ENCODE measurements around the gene OSBPL10.

Gene OSBPL10

GRCh38 chr3:31729082-31729481 lies 252.0 kb downstream of the OSBPL10 start:
- no peak for DNase-seq

DNA sequence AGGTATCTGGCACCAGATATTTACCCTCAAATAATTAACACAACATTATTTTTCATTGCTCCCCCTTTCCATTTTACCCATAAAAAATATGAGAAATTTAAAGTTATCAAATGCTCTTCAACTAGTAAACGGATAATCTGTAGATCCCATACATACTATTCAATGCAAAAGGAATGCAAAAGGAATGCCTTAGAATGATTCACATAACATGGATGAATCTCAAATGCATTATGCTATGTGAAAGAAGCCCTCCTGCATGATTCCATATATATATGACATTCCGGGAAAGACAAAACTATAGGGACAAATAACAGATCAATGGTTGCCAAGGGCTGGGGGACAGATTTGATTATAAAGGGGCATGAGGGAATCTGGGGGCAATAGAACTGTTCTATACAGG lies 252.7 kb downstream of the OSBPL10 start:
- no peak for DNase-seq

DNA sequence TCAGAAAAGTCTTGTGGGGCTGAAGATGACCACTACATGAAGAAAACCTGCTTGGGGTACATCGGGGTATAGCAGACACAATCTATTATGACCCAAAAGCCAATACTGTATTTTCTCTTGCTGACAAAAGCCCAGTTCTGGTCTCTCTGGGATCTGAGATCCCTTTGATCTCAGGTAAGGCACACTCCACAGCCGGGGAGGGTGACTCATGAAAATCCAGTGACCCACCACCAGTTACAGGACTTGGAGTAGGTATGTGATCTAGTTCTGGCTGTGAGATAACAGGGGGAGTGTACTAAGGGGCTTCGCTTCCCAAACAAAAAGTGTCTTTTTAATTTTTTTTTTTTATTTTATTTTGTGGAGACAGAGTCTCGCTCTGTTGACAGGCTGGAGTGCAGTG lies 255.1 kb downstream of the OSBPL10 start:
- DNase-seq, result no peak

- no peak for DNase-seq
These were observed 255.5 kb downstream of the OSBPL10 start for GRCh38 chr3:31725568-31725967.

GRCh38 chr3:31724651-31725050 lies 256.4 kb downstream of the OSBPL10 start:
- no peak for DNase-seq

- DNase-seq, result no peak
These were observed 256.9 kb downstream of the OSBPL10 start for GRCh38 chr3:31724116-31724515.

DNA sequence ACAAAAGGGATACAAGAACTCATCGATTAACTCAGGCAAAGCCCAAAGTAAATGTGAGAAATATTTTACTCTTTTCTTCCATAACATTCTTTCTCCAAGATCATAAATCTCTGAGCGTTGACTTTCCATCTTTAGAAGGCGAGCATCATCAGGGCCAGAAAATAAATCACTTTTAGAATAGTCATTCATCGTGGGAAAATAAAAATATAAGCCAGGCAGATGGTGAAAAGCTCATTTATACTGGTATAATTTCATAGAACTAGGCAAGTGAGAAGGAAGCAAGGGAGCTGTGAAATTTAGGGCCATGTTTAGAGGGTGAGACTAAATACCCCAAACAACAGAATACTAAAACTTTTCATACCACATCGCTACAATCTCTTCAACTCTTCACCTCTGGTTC lies 257.4 kb downstream of the OSBPL10 start:
- no peak for DNase-seq

DNA sequence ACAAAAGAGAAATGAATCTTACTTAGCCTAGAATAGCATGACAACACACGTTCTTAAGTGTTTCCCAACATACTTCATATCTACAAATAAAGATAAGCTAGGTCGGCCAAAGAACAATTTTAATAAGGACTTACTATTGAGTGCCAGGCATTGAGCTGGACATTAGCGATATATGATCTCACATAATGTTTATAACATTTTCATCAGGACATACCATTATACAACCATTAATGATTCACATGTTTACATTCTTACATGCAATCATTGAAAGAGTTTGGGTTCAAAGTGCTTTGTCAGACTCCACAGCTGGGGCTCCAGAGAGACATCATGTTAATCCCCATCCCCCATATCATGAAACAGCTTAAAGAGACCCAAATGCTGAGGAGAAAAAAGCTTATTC lies 259.4 kb downstream of the OSBPL10 start:
- DNase-seq, result no peak

- DNase-seq, result no peak
These were observed 266.4 kb downstream of the OSBPL10 start for GRCh38 chr3:31714495-31715280.

DNA sequence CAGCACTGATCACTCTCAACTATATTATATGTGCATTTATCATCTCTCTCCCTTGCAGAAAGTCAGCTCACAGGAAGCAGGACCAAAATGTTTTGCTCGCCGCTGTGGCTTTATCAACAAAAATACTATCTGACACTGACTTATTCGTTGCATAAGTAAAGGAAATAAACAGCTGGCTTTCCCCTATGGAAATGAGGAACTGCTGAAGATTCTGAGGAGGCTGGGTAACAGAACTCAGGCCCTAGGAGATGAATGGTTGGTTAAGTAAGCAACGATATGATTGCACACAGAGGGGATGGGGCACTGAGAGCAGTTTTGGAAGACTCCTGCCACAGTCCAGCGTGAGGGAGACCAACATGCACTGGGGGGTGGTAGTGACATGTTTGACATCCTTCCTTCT lies 267.2 kb downstream of the OSBPL10 start:
- no peak for DNase-seq

DNA sequence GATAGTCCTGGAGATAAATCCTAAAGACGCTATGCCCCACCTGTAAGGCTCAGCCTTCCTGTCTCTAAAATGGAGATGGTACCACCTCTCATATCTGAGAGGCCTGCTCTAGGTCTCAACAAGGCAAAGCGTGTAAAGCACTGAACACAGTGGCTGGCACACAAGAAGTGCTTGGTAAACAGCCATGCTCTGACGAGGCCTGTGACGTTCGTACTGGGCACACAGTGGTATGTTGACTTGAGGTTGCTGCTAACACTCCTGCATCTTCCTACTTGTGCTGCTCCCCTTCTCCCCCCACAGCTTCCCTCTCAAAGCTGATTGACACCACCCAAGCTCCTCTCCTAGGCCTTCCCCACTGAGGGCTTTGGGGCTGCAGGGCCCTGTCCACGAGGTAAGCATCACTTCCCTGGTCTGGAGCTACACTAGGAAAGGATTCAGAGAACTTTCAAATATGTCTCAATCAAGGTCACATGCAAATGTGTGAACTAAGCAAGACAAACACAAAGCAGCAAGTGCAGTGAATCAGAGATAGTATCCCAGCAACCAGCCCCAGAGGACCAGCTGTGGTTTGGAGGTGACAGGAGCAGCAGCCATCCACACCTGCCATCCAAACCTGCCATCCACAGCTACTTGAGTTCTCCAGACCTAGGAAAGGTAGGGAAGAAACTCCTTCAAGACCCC lies 270.8 kb downstream of the OSBPL10 start:
- DNase-seq, result no peak

DNA sequence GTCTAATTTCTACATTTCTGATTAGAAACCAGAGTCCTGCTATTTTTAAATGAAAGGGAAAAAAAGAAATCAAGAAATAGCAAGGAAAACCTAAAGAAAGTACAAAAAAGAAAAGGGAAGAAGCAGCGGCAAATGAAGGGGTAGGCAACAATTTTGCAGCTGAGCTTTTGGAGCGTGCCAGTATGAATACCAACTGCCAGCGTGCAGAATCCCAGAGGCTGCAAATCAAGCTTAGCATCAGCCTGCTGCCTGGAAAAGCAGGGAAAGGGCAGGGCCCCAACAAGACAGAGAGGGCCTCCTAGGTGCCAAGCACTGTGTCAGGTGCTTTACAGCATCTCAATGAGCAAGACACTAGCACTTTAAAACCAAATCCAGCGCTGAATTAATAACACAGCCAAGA lies 271.5 kb downstream of the OSBPL10 start:
- no peak for DNase-seq

- no peak for DNase-seq
These were observed 272.1 kb downstream of the OSBPL10 start for GRCh38 chr3:31709005-31709404.

DNA sequence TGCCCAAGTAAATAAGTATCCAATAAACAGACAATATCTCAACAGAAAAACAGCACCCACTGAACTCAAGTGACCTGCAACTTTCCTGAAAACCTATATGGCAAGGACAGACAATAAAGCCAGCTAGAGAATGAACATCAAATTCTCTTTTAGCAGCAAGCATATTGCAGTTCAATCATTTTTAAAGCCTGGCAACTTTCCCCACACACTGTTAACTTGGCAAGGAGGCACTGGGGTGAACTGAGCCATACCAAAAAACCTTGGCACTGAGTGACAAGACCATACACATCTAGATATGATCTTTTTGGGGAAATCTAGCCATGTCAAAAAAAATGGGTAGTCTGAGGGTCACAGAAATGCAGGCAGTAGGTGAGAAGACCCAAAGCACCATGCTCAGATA lies 273.8 kb downstream of the OSBPL10 start:
- DNase-seq, result no peak

GRCh38 chr3:31705736-31706135 lies 275.3 kb downstream of the OSBPL10 start:
- DNase-seq, result no peak

- DNase-seq, result peak; percentile 28
These were observed 276.4 kb downstream of the OSBPL10 start for GRCh38 chr3:31704591-31705179.

DNA sequence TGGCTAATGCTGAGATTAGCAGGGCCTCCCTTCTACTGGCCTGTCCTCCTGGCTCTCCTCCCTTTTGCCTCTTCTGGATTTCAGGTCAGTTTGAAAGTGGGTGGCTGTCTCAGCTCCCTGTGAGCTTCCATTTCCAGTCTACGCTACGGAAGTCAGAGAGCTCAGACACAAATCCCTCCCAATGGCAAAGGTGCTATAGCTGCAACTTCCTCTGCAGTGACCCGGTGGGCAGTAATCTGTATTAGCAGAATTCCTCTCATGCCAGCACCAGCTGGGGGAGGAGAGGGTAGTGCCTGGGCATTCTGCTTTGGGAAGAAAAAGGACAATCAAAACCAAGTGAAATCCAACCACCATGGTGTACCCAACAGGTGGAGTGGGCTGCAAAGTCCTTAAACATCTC lies 276.9 kb downstream of the OSBPL10 start:
- DNase-seq, result no peak

DNA sequence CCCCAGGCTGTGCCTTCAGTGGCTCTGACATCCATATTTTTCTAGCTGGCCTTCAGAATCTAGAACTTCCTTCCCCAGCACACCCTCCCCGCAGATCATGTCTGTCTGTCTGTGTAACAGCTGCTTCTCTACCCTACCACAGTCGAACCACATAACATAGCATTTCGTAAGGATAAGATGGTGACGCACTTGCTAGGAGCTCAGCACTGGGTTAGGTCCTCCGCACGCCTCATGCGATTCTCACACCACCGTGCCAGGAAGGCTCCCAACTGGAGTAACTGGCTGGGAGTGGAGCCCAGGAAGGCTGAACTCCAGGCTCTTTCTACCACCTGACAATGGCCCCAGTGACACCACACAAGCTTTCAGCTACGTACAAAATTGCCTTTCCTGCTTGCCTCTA lies 279.8 kb downstream of the OSBPL10 start:
- no peak for DNase-seq

GRCh38 chr3:31699309-31699953 lies 281.6 kb downstream of the OSBPL10 start:
- DNase-seq, result no peak

- no peak for DNase-seq
These were observed 284.1 kb downstream of the OSBPL10 start for GRCh38 chr3:31696815-31697548.

- no peak for DNase-seq
These were observed 285.1 kb downstream of the OSBPL10 start for GRCh38 chr3:31696009-31696297.

GRCh38 chr3:31695280-31696008 lies 285.6 kb downstream of the OSBPL10 start:
- no peak for DNase-seq

DNA sequence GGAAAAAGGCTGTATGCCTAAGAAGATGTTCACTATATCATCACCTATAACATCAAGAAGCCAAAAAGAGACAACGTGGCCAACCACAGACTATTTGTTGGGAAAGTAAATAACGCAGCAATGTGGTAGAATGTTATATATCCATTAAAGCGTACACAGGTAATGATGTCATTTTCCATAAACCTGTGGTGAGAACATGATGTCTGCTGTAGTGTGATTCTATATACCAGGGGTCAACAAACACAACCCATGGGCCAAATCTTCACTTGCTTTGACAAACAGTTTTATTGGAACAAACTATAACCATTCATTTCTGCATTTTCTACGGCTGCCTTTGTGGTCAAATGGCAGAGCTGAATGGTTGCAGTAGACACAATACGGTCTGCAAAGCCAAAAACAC lies 287.7 kb downstream of the OSBPL10 start:
- DNase-seq, result no peak
